Loucy (cell line): ENCODE results near the gene ZMYM3.
A peak's percentile ranks its signal among the peaks of the same experiment; 100 is the strongest.

ENCODE experiments used
- H2AFZ ChIP-seq: fragments of 200-600 bp; sonication (generic); 2 replicates; pipeline ENCODE4 v1.6.0; 2016; ENCODE audit warnings: antibody characterized with exemption, mild to moderate bottlenecking, low read length, moderate library complexity
- H3F3A ChIP-seq: fragments of 200-600 bp; 2 replicates; pipeline ENCODE4 v1.6.0; 2016; ENCODE audit warnings: antibody characterized with exemption, low read depth, mild to moderate bottlenecking
- H3K27me3 ChIP-seq: fragments of 200-600 bp; sonication (generic); 2 replicates; pipeline ENCODE4 v1.6.1; 2014; ENCODE audit warnings: low read length, mild to moderate bottlenecking; ENCODE audit not compliant: insufficient read depth, poor library complexity, severe bottlenecking
- H3K36me3 ChIP-seq: fragments of 200-600 bp; sonication (generic); 2 replicates; pipeline ENCODE4 v1.6.1; 2016; ENCODE audit warnings: low read length; ENCODE audit not compliant: insufficient read depth
- H3K4me1 ChIP-seq: fragments of 200-600 bp; sonication (generic); 2 replicates; pipeline ENCODE4 v1.5.1; 2014; ENCODE audit warnings: low read length, mild to moderate bottlenecking; ENCODE audit not compliant: insufficient read depth, poor library complexity, severe bottlenecking
- H3K4me2 ChIP-seq: fragments of 200-600 bp; sonication (generic); 2 replicates; pipeline ENCODE4 v1.6.0; 2014; ENCODE audit warnings: antibody characterized with exemption, low read length, low read depth, mild to moderate bottlenecking; ENCODE audit not compliant: poor library complexity, severe bottlenecking
- H3K4me3 ChIP-seq: fragments of 200-600 bp; sonication (generic); 2 replicates; pipeline ENCODE4 v1.5.1; 2014; ENCODE audit warnings: low read length, mild to moderate bottlenecking, mixed read lengths; ENCODE audit not compliant: poor library complexity, severe bottlenecking
- H3K79me2 ChIP-seq: fragments of 200-600 bp; sonication (generic); 2 replicates; pipeline ENCODE4 v1.6.1; 2014; ENCODE audit warnings: low read length; ENCODE audit not compliant: insufficient read depth
- H3K9ac ChIP-seq: fragments of 200-600 bp; sonication (generic); 2 replicates; pipeline ENCODE4 v1.6.0; 2014; ENCODE audit warnings: mild to moderate bottlenecking, low read depth, low read length, moderate library complexity; ENCODE audit not compliant: poor library complexity, severe bottlenecking
- H3K9me2 ChIP-seq: fragments of 200-600 bp; sonication (generic); replicated peaks from 2 replicates; pipeline ENCODE4 v1.6.1; 2016; ENCODE audit warnings: low read depth, low read length, mixed read lengths
- H3K9me3 ChIP-seq: fragments of 200-600 bp; sonication (generic); 2 replicates; pipeline ENCODE4 v1.6.1; 2014; ENCODE audit warnings: mild to moderate bottlenecking, antibody characterized with exemption, low read length, low read depth; ENCODE audit not compliant: insufficient read depth
- H4K20me1 ChIP-seq: fragments of 200-600 bp; sonication (generic); 2 replicates; pipeline ENCODE4 v1.6.0; 2014; ENCODE audit warnings: antibody characterized with exemption, low read length, mild to moderate bottlenecking; ENCODE audit not compliant: insufficient read depth, poor library complexity, severe bottlenecking
- EZH2phosphoT487 ChIP-seq: fragments of 200-600 bp; IDR thresholded peaks from 2 replicates; pipeline ENCODE4 v1.6.1; 2018; ENCODE audit warnings: antibody characterized with exemption, mild to moderate bottlenecking, moderate library complexity, borderline replicate concordance
- TF ChIP-seq, protein P1 (sequence below): fragments of 200-600 bp; sonication (generic); conservative IDR thresholded peaks from 2 replicates; pipeline ENCODE4 v1.5.1; 2014; ENCODE audit warnings: mild to moderate bottlenecking, antibody characterized with exemption, low read length

ZMYM3 gene

DNA sequence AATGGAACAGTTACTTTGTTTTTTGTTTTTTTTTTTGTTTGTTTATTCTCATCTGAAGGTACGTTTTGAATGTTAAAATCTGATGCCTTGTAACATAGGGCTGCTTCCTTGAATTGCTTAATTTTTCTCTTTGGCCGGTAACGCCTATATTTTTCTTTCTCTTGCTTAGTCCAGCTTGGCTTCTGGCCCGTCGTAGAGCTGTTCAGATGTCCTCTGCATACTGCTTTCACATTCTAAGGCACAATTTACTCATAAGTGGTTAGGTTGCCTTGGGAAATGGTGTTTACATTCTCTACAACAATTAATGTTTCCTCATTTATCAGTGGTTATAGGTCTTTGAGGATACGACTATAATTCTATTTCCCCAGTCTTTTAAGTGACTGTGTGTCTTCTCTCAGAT, 37.4 kb upstream of the ZMYM3 start:
- H2AFZ ChIP-seq, result no peak overlapping the region
- peaks cover 83% of the 10 kb centered on the region for H3K79me2 ChIP-seq
- H3K4me2 ChIP-seq, result peak overlapping the region; percentile 51
- H3K4me1 ChIP-seq, result peaks cover 9% of the 10 kb centered on the region
- H3K4me3 ChIP-seq, result no peak overlapping the region
- H3K9ac ChIP-seq, result no peak overlapping the region
- H3K36me3 ChIP-seq, result peaks cover 61% of the 10 kb centered on the region
- H3K9me2 ChIP-seq, result no peaks in the 10 kb centered on the region
- TF ChIP-seq, protein P1, sequence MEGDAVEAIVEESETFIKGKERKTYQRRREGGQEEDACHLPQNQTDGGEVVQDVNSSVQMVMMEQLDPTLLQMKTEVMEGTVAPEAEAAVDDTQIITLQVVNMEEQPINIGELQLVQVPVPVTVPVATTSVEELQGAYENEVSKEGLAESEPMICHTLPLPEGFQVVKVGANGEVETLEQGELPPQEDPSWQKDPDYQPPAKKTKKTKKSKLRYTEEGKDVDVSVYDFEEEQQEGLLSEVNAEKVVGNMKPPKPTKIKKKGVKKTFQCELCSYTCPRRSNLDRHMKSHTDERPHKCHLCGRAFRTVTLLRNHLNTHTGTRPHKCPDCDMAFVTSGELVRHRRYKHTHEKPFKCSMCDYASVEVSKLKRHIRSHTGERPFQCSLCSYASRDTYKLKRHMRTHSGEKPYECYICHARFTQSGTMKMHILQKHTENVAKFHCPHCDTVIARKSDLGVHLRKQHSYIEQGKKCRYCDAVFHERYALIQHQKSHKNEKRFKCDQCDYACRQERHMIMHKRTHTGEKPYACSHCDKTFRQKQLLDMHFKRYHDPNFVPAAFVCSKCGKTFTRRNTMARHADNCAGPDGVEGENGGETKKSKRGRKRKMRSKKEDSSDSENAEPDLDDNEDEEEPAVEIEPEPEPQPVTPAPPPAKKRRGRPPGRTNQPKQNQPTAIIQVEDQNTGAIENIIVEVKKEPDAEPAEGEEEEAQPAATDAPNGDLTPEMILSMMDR, result no peak
- no peak for TF ChIP-seq EZH2phosphoT487
- H3K27me3 ChIP-seq, result no peaks in the 10 kb centered on the region
- H4K20me1 ChIP-seq, result peaks cover 73% of the 10 kb centered on the region
- H3F3A ChIP-seq, result no peaks in the 10 kb centered on the region
- no peaks in the 10 kb centered on the region for H3K9me3 ChIP-seq

DNA sequence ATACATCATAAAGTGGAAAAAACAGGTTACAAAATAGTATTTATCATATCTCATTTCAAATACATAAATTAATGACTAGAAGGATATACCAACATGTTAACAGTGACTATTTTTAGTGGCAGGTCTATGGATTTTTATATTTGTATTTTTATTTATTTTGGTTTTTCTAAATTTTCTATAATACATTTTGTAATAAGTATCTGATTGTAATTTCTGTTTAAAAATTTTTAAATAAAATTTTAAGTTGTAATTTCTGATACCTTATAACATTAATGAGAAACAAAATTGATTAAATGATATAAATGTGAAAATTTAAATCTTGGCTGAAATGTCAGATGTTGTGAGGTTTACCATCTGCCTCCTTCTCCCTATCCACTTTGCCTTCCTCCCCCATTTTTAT, 32.0 kb upstream of the ZMYM3 start:
- no peaks in the 10 kb centered on the region for H3K9me2 ChIP-seq
- peak overlapping the region; percentile 77 for H3K4me2 ChIP-seq
- peaks cover 70% of the 10 kb centered on the region for H4K20me1 ChIP-seq
- peaks cover 19% of the 10 kb centered on the region for H3K4me1 ChIP-seq
- H3F3A ChIP-seq, result no peaks in the 10 kb centered on the region
- H3K4me3 ChIP-seq, result peak overlapping the region; percentile 100
- H3K27me3 ChIP-seq, result peaks cover 4% of the 10 kb centered on the region
- H3K9ac ChIP-seq, result peak overlapping the region; percentile 97
- TF ChIP-seq, protein P1, result no peak
- TF ChIP-seq EZH2phosphoT487, result no peak
- H3K36me3 ChIP-seq, result peaks cover 13% of the 10 kb centered on the region
- H3K79me2 ChIP-seq, result peaks cover 79% of the 10 kb centered on the region
- H2AFZ ChIP-seq, result no peak overlapping the region
- no peaks in the 10 kb centered on the region for H3K9me3 ChIP-seq

DNA sequence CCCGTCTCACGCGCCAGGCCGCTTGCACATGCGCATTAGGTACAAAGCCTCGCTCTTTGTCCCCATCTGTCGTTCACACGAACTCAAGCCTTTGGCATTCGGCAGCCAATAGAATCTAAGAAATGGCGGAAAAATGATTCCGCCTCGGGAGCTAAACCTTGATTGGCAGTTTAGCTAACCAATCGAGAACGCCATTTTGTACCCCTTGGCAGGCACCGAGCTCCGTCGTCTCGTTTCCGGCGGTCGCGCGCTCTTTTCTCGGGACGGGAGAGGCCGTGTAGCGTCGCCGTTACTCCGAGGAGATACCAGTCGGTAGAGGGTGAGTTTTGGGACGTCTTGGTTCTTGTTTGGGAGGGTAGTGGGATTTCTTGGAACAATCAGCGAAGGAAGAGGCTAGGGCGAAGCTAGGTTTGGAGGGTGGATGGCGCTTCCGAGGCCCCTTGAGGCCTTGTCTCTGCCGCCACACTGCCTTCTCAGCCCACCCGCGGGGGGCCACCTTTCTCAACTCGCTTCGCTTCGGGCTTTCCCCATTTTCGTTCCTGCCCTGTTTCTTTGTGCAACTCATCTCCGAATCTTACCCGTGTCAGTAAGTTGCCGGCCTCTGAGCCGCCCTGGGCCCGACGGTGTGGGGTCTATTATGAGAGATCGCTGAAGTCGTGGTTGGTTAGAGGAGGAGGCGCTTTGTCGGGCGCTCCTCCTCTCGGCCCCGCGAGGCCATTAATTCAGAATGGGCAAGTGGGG, 29.6 kb upstream of the ZMYM3 start, which contains the start of gene NONO:
Gene NONO (plus strand): TSS at position 233 of the 741 bp plus-strand sequence. CDS start 7,003 bp downstream, outside the sequence.
- peaks cover 16% of the 10 kb centered on the region for H3K4me1 ChIP-seq
- H3K9me2 ChIP-seq, result no peaks in the 10 kb centered on the region
- no peaks in the 10 kb centered on the region for H3K9me3 ChIP-seq
- H3K36me3 ChIP-seq, result peaks cover 3% of the 10 kb centered on the region; the same call in 1 of the 2 replicates
- peaks cover 4% of the 10 kb centered on the region for H3K27me3 ChIP-seq
- TF ChIP-seq EZH2phosphoT487, result no peak
- TF ChIP-seq, protein P1, result 0 out of 2 replicates have a peak, but pooled peaks have one; percentile 10
- peaks cover 56% of the 10 kb centered on the region for H3K79me2 ChIP-seq
- H3K9ac ChIP-seq, result peak within 1 kb of the TSS; percentile 97
- H3F3A ChIP-seq, result no peaks in the 10 kb centered on the region
- H3K4me2 ChIP-seq, result peak within 1 kb of the TSS; percentile 96
- H4K20me1 ChIP-seq, result peaks cover 49% of the 10 kb centered on the region
- H3K4me3 ChIP-seq, result peak within 1 kb of the TSS; percentile 100
- H2AFZ ChIP-seq, result peak within 1 kb of the TSS; percentile 87
